HL-60 (cell line): ENCODE measurements around the gene INVS.

Experiments
- POLR2AphosphoS5 ChIP-seq: IDR thresholded peaks from 2 replicates; pipeline ENCODE4 v1.6.1; 2012; ENCODE audit warnings: low read depth
- TF ChIP-seq, protein P1 (sequence below): IDR thresholded peaks from one replicate; pipeline ENCODE4 v1.5.1; 2011; ENCODE audit warnings: low read length, control low read depth, inconsistent platforms; ENCODE audit not compliant: insufficient read depth
- TF ChIP-seq, protein P2 (sequence below): IDR thresholded peaks from 2 replicates; pipeline ENCODE4 v1.6.1; 2012; ENCODE audit warnings: low read depth; ENCODE audit not compliant: insufficient replicate concordance

DNA sequence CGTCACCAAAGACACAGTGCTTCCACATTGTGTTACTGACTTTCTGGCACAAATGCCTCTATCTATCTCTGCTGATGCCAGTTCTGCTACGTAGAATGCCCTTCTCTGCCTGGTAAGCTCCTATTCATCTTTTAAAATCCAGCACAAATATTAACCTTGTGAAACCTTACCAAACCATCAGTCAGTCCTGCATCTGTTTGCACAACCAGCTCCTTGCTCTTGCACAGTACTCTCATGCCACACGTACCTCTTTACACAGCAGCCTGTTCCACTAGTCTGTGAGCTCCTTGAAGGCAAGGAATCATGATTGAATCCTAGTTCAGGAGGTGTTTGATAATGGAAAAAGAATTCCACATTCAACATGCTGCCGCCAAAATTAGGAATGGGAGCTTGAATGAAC lies 197.4 kb downstream of the INVS start:
- TF ChIP-seq, protein P1, sequence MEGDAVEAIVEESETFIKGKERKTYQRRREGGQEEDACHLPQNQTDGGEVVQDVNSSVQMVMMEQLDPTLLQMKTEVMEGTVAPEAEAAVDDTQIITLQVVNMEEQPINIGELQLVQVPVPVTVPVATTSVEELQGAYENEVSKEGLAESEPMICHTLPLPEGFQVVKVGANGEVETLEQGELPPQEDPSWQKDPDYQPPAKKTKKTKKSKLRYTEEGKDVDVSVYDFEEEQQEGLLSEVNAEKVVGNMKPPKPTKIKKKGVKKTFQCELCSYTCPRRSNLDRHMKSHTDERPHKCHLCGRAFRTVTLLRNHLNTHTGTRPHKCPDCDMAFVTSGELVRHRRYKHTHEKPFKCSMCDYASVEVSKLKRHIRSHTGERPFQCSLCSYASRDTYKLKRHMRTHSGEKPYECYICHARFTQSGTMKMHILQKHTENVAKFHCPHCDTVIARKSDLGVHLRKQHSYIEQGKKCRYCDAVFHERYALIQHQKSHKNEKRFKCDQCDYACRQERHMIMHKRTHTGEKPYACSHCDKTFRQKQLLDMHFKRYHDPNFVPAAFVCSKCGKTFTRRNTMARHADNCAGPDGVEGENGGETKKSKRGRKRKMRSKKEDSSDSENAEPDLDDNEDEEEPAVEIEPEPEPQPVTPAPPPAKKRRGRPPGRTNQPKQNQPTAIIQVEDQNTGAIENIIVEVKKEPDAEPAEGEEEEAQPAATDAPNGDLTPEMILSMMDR = no peak
- TF ChIP-seq POLR2AphosphoS5 = no peak
- TF ChIP-seq, protein P2, sequence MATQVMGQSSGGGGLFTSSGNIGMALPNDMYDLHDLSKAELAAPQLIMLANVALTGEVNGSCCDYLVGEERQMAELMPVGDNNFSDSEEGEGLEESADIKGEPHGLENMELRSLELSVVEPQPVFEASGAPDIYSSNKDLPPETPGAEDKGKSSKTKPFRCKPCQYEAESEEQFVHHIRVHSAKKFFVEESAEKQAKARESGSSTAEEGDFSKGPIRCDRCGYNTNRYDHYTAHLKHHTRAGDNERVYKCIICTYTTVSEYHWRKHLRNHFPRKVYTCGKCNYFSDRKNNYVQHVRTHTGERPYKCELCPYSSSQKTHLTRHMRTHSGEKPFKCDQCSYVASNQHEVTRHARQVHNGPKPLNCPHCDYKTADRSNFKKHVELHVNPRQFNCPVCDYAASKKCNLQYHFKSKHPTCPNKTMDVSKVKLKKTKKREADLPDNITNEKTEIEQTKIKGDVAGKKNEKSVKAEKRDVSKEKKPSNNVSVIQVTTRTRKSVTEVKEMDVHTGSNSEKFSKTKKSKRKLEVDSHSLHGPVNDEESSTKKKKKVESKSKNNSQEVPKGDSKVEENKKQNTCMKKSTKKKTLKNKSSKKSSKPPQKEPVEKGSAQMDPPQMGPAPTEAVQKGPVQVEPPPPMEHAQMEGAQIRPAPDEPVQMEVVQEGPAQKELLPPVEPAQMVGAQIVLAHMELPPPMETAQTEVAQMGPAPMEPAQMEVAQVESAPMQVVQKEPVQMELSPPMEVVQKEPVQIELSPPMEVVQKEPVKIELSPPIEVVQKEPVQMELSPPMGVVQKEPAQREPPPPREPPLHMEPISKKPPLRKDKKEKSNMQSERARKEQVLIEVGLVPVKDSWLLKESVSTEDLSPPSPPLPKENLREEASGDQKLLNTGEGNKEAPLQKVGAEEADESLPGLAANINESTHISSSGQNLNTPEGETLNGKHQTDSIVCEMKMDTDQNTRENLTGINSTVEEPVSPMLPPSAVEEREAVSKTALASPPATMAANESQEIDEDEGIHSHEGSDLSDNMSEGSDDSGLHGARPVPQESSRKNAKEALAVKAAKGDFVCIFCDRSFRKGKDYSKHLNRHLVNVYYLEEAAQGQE = no peak
